LNCAP (cell line): ENCODE measurements around the gene MBP.

Experiments used
- TF ChIP-seq, protein P1 (sequence below): fragments of 450-650 bp; IDR thresholded peaks from 2 replicates; pipeline ENCODE4 v1.5.1; 2017; ENCODE audit warnings: mild to moderate bottlenecking

Gene MBP

DNA sequence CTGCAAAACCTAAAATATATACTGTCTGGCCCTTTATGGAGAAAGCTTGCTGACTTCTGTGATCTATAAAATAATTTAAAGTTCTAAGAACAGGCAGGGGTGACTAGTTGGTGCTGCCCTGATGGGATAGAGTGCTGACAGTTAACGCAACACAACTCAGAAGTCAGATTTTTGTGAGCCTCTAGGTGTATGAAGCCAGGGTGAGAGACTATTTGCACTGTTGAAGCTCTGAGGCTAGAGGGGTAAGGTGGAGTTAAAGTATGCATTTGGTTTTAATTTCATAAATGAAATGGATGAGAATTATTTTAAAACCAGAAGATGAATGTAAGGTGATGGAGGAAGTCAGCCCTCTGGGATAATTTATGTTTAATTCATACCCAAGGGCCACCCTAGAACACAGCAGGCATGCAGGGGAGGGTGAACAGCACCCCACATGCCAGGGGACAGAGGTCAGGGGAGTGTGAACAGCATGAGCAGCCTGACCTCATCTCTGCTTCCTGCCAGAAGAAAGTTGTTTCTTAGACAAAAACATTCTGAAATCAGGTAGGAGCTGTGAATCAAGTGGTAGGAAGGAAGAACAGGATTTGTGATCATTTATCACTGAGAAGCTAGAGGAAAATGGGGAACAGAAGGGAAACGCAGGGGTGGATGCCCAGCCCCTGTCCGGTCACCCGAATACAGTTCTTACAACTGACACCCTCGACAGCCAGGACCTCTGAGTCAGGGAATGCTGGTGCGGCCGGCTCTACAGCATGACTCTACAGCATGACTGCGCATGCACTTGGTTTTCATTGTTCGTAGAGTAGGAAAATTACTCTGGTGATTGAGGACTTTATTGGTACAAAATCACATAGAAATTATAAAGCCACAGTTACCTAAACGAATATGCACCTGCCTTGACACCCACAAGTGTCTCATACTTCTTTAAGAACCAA, 93.1 kb downstream of the MBP start:
- TF ChIP-seq, protein P1, sequence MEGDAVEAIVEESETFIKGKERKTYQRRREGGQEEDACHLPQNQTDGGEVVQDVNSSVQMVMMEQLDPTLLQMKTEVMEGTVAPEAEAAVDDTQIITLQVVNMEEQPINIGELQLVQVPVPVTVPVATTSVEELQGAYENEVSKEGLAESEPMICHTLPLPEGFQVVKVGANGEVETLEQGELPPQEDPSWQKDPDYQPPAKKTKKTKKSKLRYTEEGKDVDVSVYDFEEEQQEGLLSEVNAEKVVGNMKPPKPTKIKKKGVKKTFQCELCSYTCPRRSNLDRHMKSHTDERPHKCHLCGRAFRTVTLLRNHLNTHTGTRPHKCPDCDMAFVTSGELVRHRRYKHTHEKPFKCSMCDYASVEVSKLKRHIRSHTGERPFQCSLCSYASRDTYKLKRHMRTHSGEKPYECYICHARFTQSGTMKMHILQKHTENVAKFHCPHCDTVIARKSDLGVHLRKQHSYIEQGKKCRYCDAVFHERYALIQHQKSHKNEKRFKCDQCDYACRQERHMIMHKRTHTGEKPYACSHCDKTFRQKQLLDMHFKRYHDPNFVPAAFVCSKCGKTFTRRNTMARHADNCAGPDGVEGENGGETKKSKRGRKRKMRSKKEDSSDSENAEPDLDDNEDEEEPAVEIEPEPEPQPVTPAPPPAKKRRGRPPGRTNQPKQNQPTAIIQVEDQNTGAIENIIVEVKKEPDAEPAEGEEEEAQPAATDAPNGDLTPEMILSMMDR, result no peak

DNA sequence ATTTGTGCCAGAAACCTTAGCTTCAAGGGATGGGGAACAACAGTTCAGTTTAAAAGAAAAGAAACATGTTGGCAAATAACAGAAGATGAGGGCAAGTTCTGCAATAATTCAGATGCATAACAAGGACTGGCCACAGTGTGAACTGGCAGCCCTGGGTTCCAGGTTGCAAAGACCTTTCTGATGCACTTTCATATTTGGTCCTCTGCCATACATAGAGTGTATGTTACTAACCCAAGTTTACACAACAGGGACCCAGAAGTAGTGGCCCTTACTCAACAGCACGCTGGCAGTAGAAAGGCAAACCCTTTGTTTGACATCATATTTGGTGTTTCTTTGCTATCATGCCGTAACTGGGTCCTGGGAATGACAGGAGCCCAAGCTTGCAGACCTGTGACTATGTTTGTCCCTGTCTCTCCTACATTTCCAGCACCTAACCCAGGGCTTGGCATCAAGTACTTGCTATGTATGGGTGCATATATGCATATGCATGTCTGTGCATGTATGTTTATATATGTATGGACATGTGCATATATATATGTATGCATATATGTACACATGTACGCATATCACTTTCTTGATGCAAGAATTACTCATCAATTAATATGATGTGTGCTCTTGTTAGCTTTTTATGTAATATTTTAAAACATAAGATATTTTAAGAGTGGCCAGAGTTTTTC, 94.3 kb downstream of the MBP start:
- TF ChIP-seq, protein P1, result no peak

DNA sequence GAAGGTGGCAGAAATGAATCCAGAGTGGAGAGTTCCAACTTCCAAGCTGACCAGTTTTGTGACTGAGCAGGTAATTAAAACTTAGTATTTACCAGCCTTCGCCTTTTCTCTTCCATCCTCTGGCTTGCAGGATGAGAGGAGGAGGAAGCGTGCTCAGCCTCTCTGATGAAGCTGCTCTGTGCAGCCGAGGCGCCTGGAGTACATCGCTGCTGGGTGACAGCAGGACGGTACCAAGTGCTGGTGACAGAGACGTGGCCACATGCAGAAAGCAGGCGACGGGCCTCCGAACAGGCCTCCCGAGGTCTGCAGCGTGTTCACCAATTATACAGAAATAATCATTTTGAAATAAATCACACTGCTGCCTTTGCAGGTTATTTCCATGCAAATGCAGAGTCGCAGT, 95.0 kb downstream of the MBP start:
- TF ChIP-seq, protein P1, result no peak

DNA sequence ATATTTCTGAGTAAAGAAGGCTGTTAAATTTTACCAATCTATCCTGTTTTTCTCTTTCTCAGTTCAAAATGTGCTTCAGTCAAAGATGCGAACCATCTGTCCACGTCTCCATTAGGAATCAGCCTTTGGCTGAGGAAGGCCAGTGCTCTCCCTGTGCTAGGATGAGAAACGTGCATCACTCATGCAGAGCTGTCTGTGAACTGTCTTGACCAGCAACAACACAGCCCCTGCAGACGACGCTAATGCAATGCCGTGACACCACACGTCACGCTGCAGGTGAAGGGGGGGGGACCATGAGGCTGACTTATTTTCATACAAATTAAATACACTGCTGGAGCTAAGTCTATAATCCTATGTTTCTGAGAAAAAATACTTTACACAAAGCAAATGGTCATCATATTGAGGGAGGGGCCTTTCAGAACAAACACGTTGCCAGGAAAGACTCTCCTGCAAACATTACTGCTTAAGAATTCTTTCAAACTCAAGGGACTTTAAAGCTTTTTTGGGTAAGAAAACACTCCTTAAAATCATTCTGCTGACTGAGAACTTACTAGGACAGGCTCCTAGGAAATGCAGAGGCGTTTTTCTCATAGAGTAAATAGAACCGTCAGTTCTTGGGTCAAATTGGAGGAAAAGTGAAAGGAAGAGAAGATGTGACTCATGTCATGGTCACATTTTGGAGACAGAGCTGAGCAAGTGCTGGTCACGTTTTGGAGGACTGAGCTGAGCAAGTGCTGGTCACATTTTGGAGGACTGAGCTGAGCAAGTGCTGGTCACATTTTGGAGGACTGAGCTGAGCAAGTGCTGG, 97.0 kb downstream of the MBP start:
- TF ChIP-seq, protein P1, result no peak

DNA sequence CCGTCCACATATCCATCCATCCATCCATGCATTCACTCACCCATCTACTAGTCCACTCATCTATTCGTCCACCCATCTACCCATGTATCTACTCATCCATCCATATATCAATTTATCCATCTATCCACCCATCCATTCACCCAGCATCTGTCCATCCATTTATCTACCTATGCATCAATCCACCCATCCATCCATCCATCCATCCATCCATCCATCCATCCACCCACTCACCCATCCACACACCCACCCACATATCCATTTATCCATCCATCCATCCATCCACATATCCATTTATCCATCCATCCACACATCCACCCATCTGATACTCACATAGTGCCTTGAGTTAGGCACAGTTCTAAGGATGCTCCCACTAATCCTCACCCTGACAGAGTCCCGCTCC, 99.0 kb downstream of the MBP start:
- TF ChIP-seq, protein P1, result no peak

DNA sequence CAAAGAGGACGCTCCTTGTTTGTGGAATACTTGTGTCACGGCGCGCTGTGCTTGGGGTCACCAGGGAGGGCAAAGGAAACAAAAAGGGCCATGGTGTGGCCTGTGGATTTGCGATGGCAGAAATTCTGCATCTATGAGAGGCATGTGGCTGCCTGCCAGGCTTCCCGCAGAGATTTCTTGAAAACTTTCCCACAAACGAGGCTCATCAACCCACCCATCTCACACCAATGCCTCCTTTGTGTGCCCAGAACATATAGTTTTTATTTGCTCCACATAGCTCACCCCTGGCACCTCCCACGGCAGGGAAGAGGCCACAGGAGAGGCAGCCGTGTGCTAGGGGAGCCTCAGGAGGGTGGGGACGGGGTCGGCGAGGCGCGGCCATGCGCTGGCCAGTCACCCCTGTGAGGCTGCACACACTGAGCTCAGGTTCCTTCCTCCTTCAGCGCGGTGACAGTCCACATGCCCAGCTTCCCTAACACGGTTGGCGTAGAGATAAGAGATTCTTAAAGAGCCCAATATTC, 100.3 kb downstream of the MBP start:
- TF ChIP-seq, protein P1, result no peak

DNA sequence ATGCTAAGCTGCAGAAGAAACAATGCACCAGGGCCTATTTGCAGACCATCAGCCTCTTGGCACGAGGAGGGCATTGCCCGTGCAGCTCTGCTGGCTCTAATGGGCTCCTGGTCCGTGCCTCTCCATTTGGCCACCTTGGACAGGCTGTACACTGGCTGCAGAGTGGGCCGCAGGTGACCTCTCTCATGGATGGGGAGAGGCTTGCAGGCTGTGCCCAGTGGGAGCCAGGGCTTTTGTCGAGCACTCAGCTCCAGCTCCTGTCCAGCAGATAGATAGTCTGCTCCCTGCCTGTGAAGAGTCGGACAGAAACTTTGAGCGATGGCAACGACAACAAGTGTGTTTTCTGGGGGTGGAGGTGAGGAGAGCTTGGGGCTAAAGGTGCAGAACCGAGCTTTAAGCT, 100.9 kb downstream of the MBP start:
- TF ChIP-seq, protein P1, result no peak
